Measurements from ENCODE around the gene SPOP.
"Not testable (repeated sequence)": the region's sequence is repeated elsewhere in the genome, so short reads cannot be mapped to it uniquely, and the experiment has no call there.

SPOP gene

GRCh38 chr17:49646391-49647255 is 31.3 kb downstream of the SPOP start:
- no peak for DNase-seq

- not testable (repeated sequence) for DNase-seq
Observed at GRCh38 chr17:49646056-49646390, 31.9 kb downstream of the SPOP start.

GRCh38 chr17:49645654-49646053 is 32.2 kb downstream of the SPOP start:
- DNase-seq = no peak

- no peak for DNase-seq
Observed at GRCh38 chr17:49640556-49640955, 37.3 kb downstream of the SPOP start.

GRCh38 chr17:49638818-49639217 is 39.1 kb downstream of the SPOP start:
- DNase-seq = no peak

GRCh38 chr17:49637739-49638138 is 40.2 kb downstream of the SPOP start:
- DNase-seq = no peak

- DNase-seq = no peak
Observed at GRCh38 chr17:49637050-49637449, 40.8 kb downstream of the SPOP start.

- DNase-seq = no peak
Observed at GRCh38 chr17:49635121-49635520, 42.8 kb downstream of the SPOP start.

GRCh38 chr17:49634485-49634860 is 43.4 kb downstream of the SPOP start:
- DNase-seq = no peak

- DNase-seq = no peak
Observed at GRCh38 chr17:49633762-49634484, 44.0 kb downstream of the SPOP start.

- no peak for DNase-seq
Observed at GRCh38 chr17:49633250-49633649, 44.6 kb downstream of the SPOP start.

- DNase-seq = no peak
Observed at GRCh38 chr17:49632201-49632600, 45.7 kb downstream of the SPOP start.

- DNase-seq = no peak
Observed at GRCh38 chr17:49631496-49631895, 46.4 kb downstream of the SPOP start.

GRCh38 chr17:49630113-49630900 is 47.6 kb downstream of the SPOP start:
- no peak for DNase-seq

- no peak for DNase-seq
Observed at GRCh38 chr17:49629447-49629846, 48.5 kb downstream of the SPOP start.

GRCh38 chr17:49624896-49625295 is 53.0 kb downstream of the SPOP start:
- no peak for DNase-seq

- DNase-seq = no peak
Observed at GRCh38 chr17:49621946-49622529, 55.9 kb downstream of the SPOP start.

GRCh38 chr17:49621420-49621819 is 56.5 kb downstream of the SPOP start:
- DNase-seq = no peak

- peak; percentile 19 for DNase-seq
Observed at GRCh38 chr17:49618028-49618611, 59.8 kb downstream of the SPOP start.

- no peak for DNase-seq
Observed at GRCh38 chr17:49616601-49617131, 61.2 kb downstream of the SPOP start.

- peak; percentile 23 for DNase-seq
Observed at GRCh38 chr17:49616086-49616485, 61.8 kb downstream of the SPOP start.

- no peak for DNase-seq
Observed at GRCh38 chr17:49613182-49613800, 64.6 kb downstream of the SPOP start.

Measured in hematopoietic multipotent progenitor cell treated with erythropoietin and hydrocortisone succinate and interleukin-3 and kit ligand, for 4 days (in vitro differentiated cells).